Endothelial cell of umbilical vein (primary cell): Measurements from ENCODE around the gene AP4S1.

Source experiments
- CTCF ChIP-seq, 2 donors: IDR thresholded peaks; 1 replicate in 1 of 2; 2 replicates in 1 of 2; pipeline ENCODE4 v1.5.1; 2011; ENCODE audit warnings: low read length in 2 of 2, mild to moderate bottlenecking in 2 of 2, moderate library complexity in 2 of 2, control low read depth in 1 of 2, inconsistent platforms in 1 of 2, low read depth in 1 of 2; ENCODE audit not compliant: insufficient read depth in 1 of 2; ENCODE audit errors: extremely low read depth in 1 of 2
- EZH2 ChIP-seq: IDR thresholded peaks from 2 replicates; pipeline ENCODE4 v1.6.1; 2012; ENCODE audit warnings: borderline replicate concordance, low read depth, mild to moderate bottlenecking, moderate library complexity, low read length, inconsistent platforms; ENCODE audit not compliant: severe bottlenecking
- FOS ChIP-seq: IDR thresholded peaks from 2 replicates; pipeline ENCODE4 v1.6.1; 2011; ENCODE audit warnings: mild to moderate bottlenecking, low read length, moderate library complexity, borderline replicate concordance; ENCODE audit not compliant: insufficient read depth
- GATA2 ChIP-seq: IDR thresholded peaks from 2 replicates; pipeline ENCODE4 v1.7.0; 2011; ENCODE audit warnings: low read depth, mild to moderate bottlenecking, moderate library complexity, mixed read lengths, low read length; ENCODE audit not compliant: insufficient read length, insufficient read depth
- JUN ChIP-seq: IDR thresholded peaks from 2 replicates; pipeline ENCODE4 v1.6.1; 2011; ENCODE audit warnings: borderline replicate concordance, low read depth; ENCODE audit not compliant: insufficient read length, insufficient read depth
- MAX ChIP-seq: IDR thresholded peaks from 2 replicates; pipeline ENCODE4 v1.6.1; 2011; ENCODE audit not compliant: insufficient read depth, insufficient read length
- MYC ChIP-seq: IDR thresholded peaks from one replicate; pipeline ENCODE4 v1.6.1; 2011; ENCODE audit warnings: mild to moderate bottlenecking, low read depth, low read length
- POLR2A ChIP-seq: IDR thresholded peaks from 2 replicates; pipeline ENCODE4 v1.6.1; 2012; ENCODE audit warnings: low read depth, mild to moderate bottlenecking, control low read depth, low read length
- POLR2AphosphoS5 ChIP-seq: IDR thresholded peaks from 2 replicates; pipeline ENCODE4 v1.6.1; 2012; ENCODE audit warnings: low read depth, mild to moderate bottlenecking, control low read depth, low read length, moderate library complexity; ENCODE audit not compliant: insufficient read depth

GRCh38 chr14:31027847-31028246, 2.4 kb downstream of the AP4S1 start:
- no peak for TF ChIP-seq POLR2A
- no peak for TF ChIP-seq CTCF (IDR thresholded peaks at IDR 0.05; ENCODE audit: extremely low read depth in 1 of 2, insufficient read depth in 1 of 2, low read depth in 1 of 2, low read length in 2 of 2)
- TF ChIP-seq POLR2AphosphoS5: no peak
- TF ChIP-seq MYC: no peak
- no peak for TF ChIP-seq JUN
- no peak for TF ChIP-seq MAX
- TF ChIP-seq EZH2: no peak
- no peak for TF ChIP-seq FOS
- TF ChIP-seq GATA2: no peak
